Measurements from ENCODE around the gene SYT8. TPM values are rescaled to one million over a fixed set of nuclear protein-coding genes. Genes with fewer than 3 reads are reported as not detected.

Gene SYT8
- total RNA-seq, 1 donor from 2014 or later = not detected

- TF ChIP-seq CTCF (IDR thresholded peaks at IDR 0.05) (no peak), EZH2phosphoT487 (IDR thresholded peaks at IDR 0.05) (no peak), EZH2 (IDR thresholded peaks at IDR 0.05) (no peak)
- H3K36me3 Mint-ChIP-seq = no peaks in the 10 kb centered on the region
- Histone ChIP-seq H4K20me1 (ENCODE audit: low read depth) (no peaks in the 10 kb centered on the region), H3K9ac (no peak overlapping the region), H3K79me2 (ENCODE audit: low read depth) (no peaks in the 10 kb centered on the region), H3K4me3 (no peak overlapping the region), H3K36me3 (no peaks in the 10 kb centered on the region), H3K4me1 (peaks cover 3% of the 10 kb centered on the region), H3K9me3 (ENCODE audit: low read depth) (no peaks in the 10 kb centered on the region), H2AFZ (replicated peaks) (peak overlapping the region; percentile 19), H3K27ac (no peak overlapping the region), H3K4me2 (no peak overlapping the region), H3F3A (ENCODE audit: low read depth) (no peaks in the 10 kb centered on the region), H3K27me3 (no peaks in the 10 kb centered on the region)
- no peaks in the 10 kb centered on the region for H3K9me3 Mint-ChIP-seq
- peak overlapping the region; percentile 94 for H3K27ac Mint-ChIP-seq
- peaks cover 10% of the 10 kb centered on the region for H3K27me3 Mint-ChIP-seq (ENCODE audit: insufficient read depth, low read depth)
- H3K4me3 Mint-ChIP-seq = no peak overlapping the region
- H3K4me1 Mint-ChIP-seq = peaks cover 2% of the 10 kb centered on the region
- no peak for DNase-seq (ENCODE audit: low spot score)
These were observed 10.4 kb upstream of the SYT8 start for GRCh38 chr11:1824221-1825038.

GRCh38 chr11:1825039-1825740 is 9.6 kb upstream of the SYT8 start:
- no peaks in the 10 kb centered on the region for H3K36me3 ChIP-seq
- no peak overlapping the region for H3K4me2 ChIP-seq
- peaks cover 10% of the 10 kb centered on the region for H3K27me3 Mint-ChIP-seq (ENCODE audit: insufficient read depth, low read depth)
- H3K4me3 ChIP-seq = no peak overlapping the region
- DNase-seq (ENCODE audit: low spot score) = peak; percentile 96
- no peak overlapping the region for H3K4me3 Mint-ChIP-seq
- peaks cover 2% of the 10 kb centered on the region for H3K4me1 Mint-ChIP-seq
- H3K9me3 ChIP-seq (ENCODE audit: low read depth) = no peaks in the 10 kb centered on the region
- no peak overlapping the region for H3K27ac ChIP-seq
- H2AFZ ChIP-seq (replicated peaks) = peak overlapping the region; percentile 19
- no peaks in the 10 kb centered on the region for H4K20me1 ChIP-seq (ENCODE audit: low read depth)
- no peaks in the 10 kb centered on the region for H3K27me3 ChIP-seq
- no peaks in the 10 kb centered on the region for H3F3A ChIP-seq (ENCODE audit: low read depth)
- no peaks in the 10 kb centered on the region for H3K9me3 Mint-ChIP-seq
- H3K79me2 ChIP-seq (ENCODE audit: low read depth) = no peaks in the 10 kb centered on the region
- H3K4me1 ChIP-seq = peaks cover 3% of the 10 kb centered on the region
- TF ChIP-seq EZH2phosphoT487 (IDR thresholded peaks at IDR 0.05) (no peak), EZH2 (IDR thresholded peaks at IDR 0.05) (peak; percentile 39), CTCF (IDR thresholded peaks at IDR 0.05) (peak; percentile 93)
- H3K36me3 Mint-ChIP-seq = no peaks in the 10 kb centered on the region
- no peak overlapping the region for H3K27ac Mint-ChIP-seq
- H3K9ac ChIP-seq = no peak overlapping the region

- Histone ChIP-seq H3K4me2 (no peak overlapping the region), H2AFZ (replicated peaks) (no peak overlapping the region), H3K27ac (no peak overlapping the region), H3K27me3 (no peaks in the 10 kb centered on the region), H4K20me1 (ENCODE audit: low read depth) (no peaks in the 10 kb centered on the region), H3K4me3 (no peak overlapping the region), H3K4me1 (peaks cover 3% of the 10 kb centered on the region), H3K79me2 (ENCODE audit: low read depth) (no peaks in the 10 kb centered on the region), H3F3A (ENCODE audit: low read depth) (no peaks in the 10 kb centered on the region), H3K9me3 (ENCODE audit: low read depth) (no peaks in the 10 kb centered on the region), H3K9ac (no peak overlapping the region), H3K36me3 (no peaks in the 10 kb centered on the region)
- peaks cover 10% of the 10 kb centered on the region for H3K27me3 Mint-ChIP-seq (ENCODE audit: insufficient read depth, low read depth)
- no peaks in the 10 kb centered on the region for H3K9me3 Mint-ChIP-seq
- no peak for DNase-seq (ENCODE audit: low spot score)
- peaks cover 2% of the 10 kb centered on the region for H3K4me1 Mint-ChIP-seq
- no peak for TF ChIP-seq CTCF (IDR thresholded peaks at IDR 0.05)
- H3K36me3 Mint-ChIP-seq = no peaks in the 10 kb centered on the region
- no peak overlapping the region for H3K4me3 Mint-ChIP-seq
- peak overlapping the region; percentile 66 for H3K27ac Mint-ChIP-seq
These were observed 8.9 kb upstream of the SYT8 start for GRCh38 chr11:1825785-1826451.

Measured in neural progenitor cell (in vitro differentiated cells).